ENCODE measurements around the gene TRMT44. TPM values are rescaled to one million over a fixed set of nuclear protein-coding genes. Genes with fewer than 3 reads are reported as not detected.
"Not testable (repeated sequence)": the region's sequence is repeated elsewhere in the genome, so short reads cannot be mapped to it uniquely, and the experiment has no call there.

Gene TRMT44
- total and polyA plus RNA-seq, 12 donors = 4.5 to 10.2 (median 7.9) TPM

- Histone ChIP-seq H3K27ac (no peak overlapping the region), H3K36me3 (peaks cover 0 to 37% (median 0%) of the 10 kb centered on the region in 9 donors), H3K4me3 (no peak overlapping the region), H3K9me3 (no peaks in the 10 kb centered on the region), H3K27me3 (no peaks in the 10 kb centered on the region), H3K4me1 (peaks cover 0 to 9% (median 4%) of the 10 kb centered on the region in 9 donors)
- no peak for DNase-seq
- no peak for TF ChIP-seq CTCF (IDR thresholded peaks at IDR 0.05)
- 96 to 97% methylated on average over 9 of the region's 9 CpGs for WGBS, 2 donors
- intact Hi-C loops (cut with DNase I) = no loop called here
- peak in 1 of 8 donors; percentile 9 for ATAC-seq
Observed at GRCh38 chr4:8478371-8478770, 37.8 kb downstream of the TRMT44 start.

GRCh38 chr4:8478801-8479744 lies 38.5 kb downstream of the TRMT44 start:
- TF ChIP-seq CTCF (IDR thresholded peaks at IDR 0.05) = no peak
- peak in 1 of 8 donors; percentile 10 for ATAC-seq
- Histone ChIP-seq H3K36me3 (peaks cover 0 to 37% (median 0%) of the 10 kb centered on the region in 9 donors), H3K27me3 (no peaks in the 10 kb centered on the region), H3K9me3 (no peaks in the 10 kb centered on the region), H3K4me1 (peaks cover 0 to 3% (median 0%) of the 10 kb centered on the region in 9 donors), H3K27ac (no peak overlapping the region), H3K4me3 (no peak overlapping the region)
- WGBS, 2 donors = 90 to 91% methylated on average over 24 of the region's 24 CpGs
- DNase-seq = no peak
- intact Hi-C loops (cut with DNase I) = no loop called here

DNA sequence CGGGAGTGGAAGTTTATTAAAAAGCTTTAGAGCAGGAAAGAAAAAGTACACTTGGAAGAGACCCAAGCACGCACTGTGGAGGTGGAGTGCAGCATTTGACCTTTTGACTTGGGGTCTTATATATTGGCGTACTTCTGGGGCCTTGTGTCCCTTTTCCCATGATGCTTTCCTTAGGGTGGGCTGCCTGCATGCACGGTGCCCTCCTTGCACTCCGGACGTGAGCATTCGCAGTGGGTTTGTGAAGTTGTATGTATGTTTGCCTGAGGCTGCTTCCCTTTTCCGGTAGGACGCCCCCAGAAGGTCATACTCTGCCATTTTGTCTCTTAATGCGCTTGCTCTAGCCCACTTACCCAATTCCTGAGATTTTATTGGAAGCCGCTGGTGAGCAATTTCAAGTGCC lies 39.6 kb downstream of the TRMT44 start:
- ATAC-seq (no peak), DNase-seq (no peak)
- no peaks in the 10 kb centered on the region for H3K27me3 ChIP-seq
- no peak for TF ChIP-seq CTCF (IDR thresholded peaks at IDR 0.05)
- peaks cover 0 to 34% (median 0%) of the 10 kb centered on the region in 9 donors for H3K36me3 ChIP-seq
- 93 to 94% methylated on average over 11 of the region's 11 CpGs for WGBS, 2 donors
- no peak overlapping the region for H3K4me3 ChIP-seq
- no peaks in the 10 kb centered on the region for H3K4me1 ChIP-seq
- intact Hi-C loops (cut with DNase I) = no loop called here
- no peaks in the 10 kb centered on the region for H3K9me3 ChIP-seq
- no peak overlapping the region for H3K27ac ChIP-seq

DNA sequence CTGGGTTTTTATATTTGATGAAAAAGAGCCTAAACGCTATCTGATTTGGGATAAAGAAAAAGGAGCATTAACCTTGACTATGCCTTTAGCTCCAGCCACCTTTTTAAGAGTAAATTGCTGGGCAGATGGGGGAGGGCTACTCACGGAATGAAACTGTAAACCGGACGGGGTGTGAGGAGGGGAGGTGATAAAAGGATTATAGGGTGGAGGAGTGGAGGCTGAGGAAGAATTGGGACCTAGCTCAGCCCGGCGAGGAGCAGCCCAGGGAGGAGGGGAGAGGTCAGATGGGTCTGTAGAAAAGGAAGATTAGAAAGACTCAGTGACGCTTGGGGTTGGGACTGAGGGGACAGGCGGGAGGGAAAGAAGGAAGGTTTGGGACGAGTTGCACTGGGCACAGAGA lies 46.1 kb downstream of the TRMT44 start:
- ATAC-seq; DNase-seq; H3K4me3 ChIP-seq; H3K27me3 ChIP-seq; H3K27ac ChIP-seq; H3K36me3 ChIP-seq; H3K9me3 ChIP-seq; H3K4me1 ChIP-seq; intact Hi-C loops (cut with DNase I): not testable (repeated sequence)
- 41 to 46% methylated on average over 8 of the region's 9 CpGs for WGBS, 2 donors
